HG02798 (cell line): Measurements from ENCODE around the gene RAD54L2.
"Not testable (repeated sequence)": the region's sequence is repeated elsewhere in the genome, so short reads cannot be mapped to it uniquely, and the experiment has no call there.

ENCODE experiments used
- ATAC-seq: cut with Tn5 transposase; IDR thresholded peaks from one replicate; pipeline ENCODE4 v1.9.1; 2021; ENCODE audit warnings: mild to moderate bottlenecking; ENCODE audit not compliant: unreplicated experiment, poor library complexity

RAD54L2 gene

GRCh38 chr3:51542596-51542995 lies 4.1 kb downstream of the RAD54L2 start:
- ATAC-seq, result not testable (repeated sequence)

- ATAC-seq, result no peak
These were observed 5.7 kb downstream of the RAD54L2 start for GRCh38 chr3:51544011-51544775.

DNA sequence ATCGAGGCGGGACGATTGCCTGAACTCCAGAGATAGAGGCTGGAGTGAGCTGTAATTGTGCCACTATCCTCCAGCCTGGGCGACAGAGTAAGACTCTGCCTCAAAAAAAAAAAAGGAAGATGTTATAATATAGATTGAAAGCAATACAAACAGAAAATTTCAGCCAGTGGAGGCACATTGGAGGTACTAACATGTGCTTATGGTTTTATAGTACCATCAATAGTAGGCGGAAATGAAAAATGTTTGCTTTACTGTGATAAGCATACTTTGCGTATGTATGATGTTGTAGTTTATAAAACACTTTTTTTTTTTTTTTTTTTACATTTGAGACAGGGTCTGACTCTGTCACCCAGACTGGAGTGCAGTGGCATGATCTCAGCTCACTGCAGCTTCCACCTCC lies 8.8 kb downstream of the RAD54L2 start:
- no peak for ATAC-seq

- no peak for ATAC-seq
These were observed 10.8 kb downstream of the RAD54L2 start for GRCh38 chr3:51549311-51549710.

DNA sequence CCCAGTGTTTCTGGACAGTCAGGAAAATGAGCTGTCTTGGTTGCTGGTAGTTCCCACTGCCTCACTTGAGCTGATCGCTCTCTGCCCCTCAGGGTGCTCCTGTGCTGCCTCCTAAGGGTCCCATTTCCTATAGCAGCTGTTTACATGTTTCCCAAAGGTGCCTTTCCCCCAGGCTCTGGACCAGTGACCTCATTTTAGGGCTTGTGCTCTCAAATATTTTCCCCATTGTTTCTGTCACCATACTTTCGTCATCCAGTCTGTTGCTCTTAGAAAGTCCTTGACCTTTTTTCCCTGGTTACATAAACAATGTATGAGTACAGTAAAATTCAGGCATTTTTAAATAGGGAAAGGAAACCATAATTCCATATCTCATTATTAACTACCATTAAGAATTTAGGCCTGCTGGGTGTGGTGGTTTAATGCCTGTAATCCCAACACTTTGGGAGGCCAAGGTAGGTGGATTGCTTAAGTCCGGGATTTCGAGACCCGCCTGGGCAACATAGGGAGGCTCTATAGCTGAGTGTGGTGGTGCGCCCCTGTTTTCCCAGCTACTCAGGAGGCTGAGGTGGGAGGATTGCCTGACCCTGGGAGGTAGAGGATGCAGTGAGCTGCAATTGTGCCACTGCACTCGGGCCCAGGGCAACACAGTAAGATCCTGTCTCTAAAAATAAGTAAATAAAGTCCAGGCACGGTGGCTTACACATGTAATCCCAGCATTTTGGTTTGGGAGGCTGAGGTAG lies 11.7 kb downstream of the RAD54L2 start:
- ATAC-seq, result no peak

DNA sequence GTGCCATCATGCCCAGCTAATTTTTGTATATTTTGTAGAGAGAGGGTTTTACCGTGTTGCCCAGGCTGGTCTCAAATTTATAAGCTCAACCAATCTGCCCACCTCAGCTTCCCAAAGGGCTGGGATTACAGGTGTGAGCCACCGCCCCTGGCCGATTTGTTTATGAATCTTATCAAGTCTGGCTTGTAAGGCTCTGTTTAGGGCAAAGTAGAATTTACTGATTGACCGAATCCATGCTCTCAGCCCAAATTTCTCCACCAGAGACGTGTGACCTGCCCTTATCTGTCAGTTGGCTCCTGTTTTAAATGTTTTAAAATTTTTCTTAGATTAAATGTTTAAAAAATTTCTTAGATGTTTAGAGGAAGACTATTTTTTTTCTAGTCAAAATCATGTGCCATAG lies 19.5 kb downstream of the RAD54L2 start:
- no peak for ATAC-seq

- ATAC-seq, result no peak
These were observed 20.9 kb downstream of the RAD54L2 start for GRCh38 chr3:51559411-51559888.

- ATAC-seq, result no peak
These were observed 21.4 kb downstream of the RAD54L2 start for GRCh38 chr3:51559961-51560360.

DNA sequence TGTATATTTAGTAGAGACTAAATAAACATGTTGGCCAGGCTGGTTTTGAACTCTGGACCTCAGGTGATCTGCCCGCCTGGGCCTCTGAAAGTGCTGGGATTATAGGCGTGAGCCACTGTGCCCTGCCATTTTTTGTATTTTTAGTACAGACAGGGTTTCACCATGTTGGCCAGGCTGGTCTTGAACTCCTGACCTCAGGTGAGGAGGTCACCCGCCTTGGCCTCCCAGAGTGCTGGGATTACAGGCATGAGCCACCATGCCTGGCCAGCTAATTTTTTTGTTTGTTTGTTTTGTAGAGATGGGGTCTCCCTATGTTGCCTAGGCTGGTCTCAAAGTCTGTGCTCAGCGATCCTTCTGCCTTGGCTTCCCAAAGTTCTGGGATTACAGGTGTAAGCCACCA lies 23.9 kb downstream of the RAD54L2 start:
- not testable (repeated sequence) for ATAC-seq

DNA sequence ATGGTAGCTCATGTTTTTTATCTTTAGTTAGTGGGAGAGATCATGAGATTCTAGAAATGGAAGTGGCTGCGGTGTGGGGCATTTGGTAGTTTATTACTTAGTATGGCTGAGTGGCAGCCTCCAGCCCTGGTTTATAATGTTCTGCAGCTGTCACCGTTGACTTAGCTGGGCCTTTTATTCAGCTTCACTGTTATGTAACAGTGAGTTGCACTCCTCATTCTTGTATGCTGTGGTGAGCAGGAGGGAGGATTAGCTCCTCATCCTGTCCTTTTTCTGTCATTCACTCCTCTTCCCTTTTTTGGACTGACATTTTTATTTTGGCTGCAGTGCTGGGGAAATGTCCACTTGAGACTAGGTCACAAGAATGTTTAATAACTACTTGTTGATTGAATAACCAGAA lies 29.5 kb downstream of the RAD54L2 start:
- ATAC-seq, result no peak

- no peak for ATAC-seq
These were observed 30.5 kb downstream of the RAD54L2 start for GRCh38 chr3:51568996-51569395.

DNA sequence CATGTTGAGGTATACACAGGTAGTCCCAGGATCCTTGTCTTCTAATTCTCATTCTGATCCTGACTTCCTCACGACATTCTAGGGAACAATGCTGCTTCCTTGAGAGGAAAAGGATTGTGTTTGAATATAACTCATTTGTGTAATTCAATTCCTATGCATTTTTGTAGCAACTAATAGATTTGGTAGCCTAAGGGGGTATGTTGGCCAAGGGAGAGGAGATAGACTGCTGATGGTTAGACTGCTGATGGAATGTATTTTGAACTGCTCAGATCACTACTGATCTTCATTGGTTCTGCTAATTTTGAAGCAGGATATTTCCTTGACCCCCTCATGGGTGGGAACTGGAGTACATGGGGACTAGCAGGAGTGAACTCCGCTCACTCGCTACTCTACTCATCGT lies 39.7 kb downstream of the RAD54L2 start:
- ATAC-seq, result no peak

DNA sequence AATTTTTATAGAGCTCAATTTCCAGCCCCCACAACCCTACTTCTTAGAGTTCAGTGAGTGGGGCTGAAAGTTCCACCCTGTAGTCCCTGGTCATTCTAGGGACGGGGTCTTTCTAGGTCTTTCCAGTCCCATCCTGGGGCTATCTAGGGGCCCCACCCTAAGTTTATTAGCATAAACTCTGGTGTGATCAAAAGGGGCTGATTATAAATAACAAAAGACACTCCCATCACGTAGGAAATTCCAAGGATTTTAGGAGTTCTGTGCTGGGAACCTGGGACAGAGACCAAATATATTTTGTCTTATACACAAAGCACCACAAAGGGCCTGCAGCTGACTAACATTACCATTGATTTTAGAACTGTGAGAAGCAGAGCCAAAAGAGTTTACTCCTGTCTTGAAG lies 41.9 kb downstream of the RAD54L2 start:
- no peak for ATAC-seq

DNA sequence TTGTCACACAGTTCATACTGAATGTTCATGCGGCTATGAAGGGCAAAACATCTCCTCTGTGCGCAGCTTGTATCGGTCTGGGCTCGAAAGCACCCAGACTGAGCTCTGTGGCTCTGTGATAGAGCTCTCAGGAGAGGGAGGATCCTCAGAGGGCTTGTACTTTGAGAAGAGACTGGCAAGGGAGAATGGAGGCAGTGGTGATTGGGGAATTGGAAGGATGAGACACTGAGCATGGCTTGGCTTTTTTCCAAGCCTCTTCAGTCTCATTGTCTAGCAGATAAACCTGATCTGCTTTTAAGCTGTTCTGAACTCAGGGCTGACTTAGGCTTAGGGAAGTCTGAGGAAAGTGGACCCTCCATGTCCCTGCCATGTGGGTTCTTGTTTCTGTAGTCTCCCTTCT lies 43.0 kb downstream of the RAD54L2 start:
- no peak for ATAC-seq

- no peak for ATAC-seq
These were observed 46.7 kb downstream of the RAD54L2 start for GRCh38 chr3:51585197-51585596.

DNA sequence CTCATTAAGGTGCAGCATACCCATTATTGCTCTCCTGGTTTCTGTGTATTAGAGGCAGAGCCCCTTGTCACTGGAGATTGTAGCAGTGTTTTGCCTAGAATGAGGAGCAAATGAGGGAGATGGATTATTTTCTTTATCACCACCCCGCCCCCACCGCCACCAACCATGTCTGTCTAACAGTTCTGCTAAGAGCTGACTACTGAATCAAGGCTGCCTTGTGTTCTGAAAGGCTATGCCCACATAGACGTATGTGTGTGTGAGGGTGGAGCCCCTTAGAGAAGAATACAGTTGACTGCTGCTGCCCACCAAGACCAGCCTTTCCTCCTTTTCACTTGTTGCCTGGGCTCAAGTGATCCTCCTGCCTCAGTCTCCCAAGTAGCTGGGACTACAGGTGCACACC lies 47.4 kb downstream of the RAD54L2 start:
- no peak for ATAC-seq
